ENCODE data around the gene TKT. TPM values are rescaled to one million over a fixed set of nuclear protein-coding genes. Genes with fewer than 3 reads are reported as not detected.

Gene TKT
- total and polyA plus RNA-seq, 2 of the 4 experiments (the other 2 are of a cell fraction) = 280 to 349 TPM

GRCh38 chr3:53256704-53257055 is 858 bp upstream of the TKT start:
- Histone ChIP-seq H4K8ac (ENCODE audit: low read depth in 2 of 2, low read length in 2 of 2) (no peak overlapping the region), H2AK9ac (replicated peaks; ENCODE audit: low read depth, low read length, poor library complexity) (no peak overlapping the region), H3K4me3 (ENCODE audit: insufficient read depth, low read depth, low read length) (no peak overlapping the region), H3K27me3 (ENCODE audit: control insufficient read depth, insufficient read depth, low read length) (no peaks in the 10 kb centered on the region), H4K20me1 (ENCODE audit: insufficient read depth, low read length) (peaks cover 41% of the 10 kb centered on the region), H3K27ac (ENCODE audit: insufficient read depth, low read length) (no peak overlapping the region), H3K9ac (ENCODE audit: low read depth, low read length) (no peak overlapping the region), H3K4ac (ENCODE audit: low read depth, low read length) (no peak overlapping the region), H3K36me3 (ENCODE audit: control insufficient read depth, insufficient read depth, low read length) (peaks cover 3% of the 10 kb centered on the region; the same call in 1 of the 2 replicates), H2AFZ (replicated peaks; ENCODE audit: low read length, poor library complexity) (no peak overlapping the region), H2BK5ac (ENCODE audit: low read depth, low read length, poor library complexity, severe bottlenecking) (no peak overlapping the region), H3K4me2 (ENCODE audit: low read depth, low read length) (no peak overlapping the region), H2BK15ac (ENCODE audit: low read depth, low read length) (no peak overlapping the region), H2BK20ac (ENCODE audit: low read depth, low read length) (no peak overlapping the region), H3K18ac (ENCODE audit: low read depth, low read length) (no peak overlapping the region), H3K14ac (replicated peaks; ENCODE audit: low read depth, low read length) (no peak overlapping the region), H3K4me1 (ENCODE audit: control insufficient read depth, insufficient read depth, low read length) (peaks cover 8% of the 10 kb centered on the region), H3K23ac (ENCODE audit: low read depth, low read length) (no peak overlapping the region), H3K9me1 (ENCODE audit: insufficient read depth, low read length) (peaks cover 16% of the 10 kb centered on the region), H4K91ac (ENCODE audit: insufficient read depth, low read depth, low read length) (no peak overlapping the region), H3K56ac (ENCODE audit: extremely low read depth, insufficient read depth, low read length) (no peak overlapping the region), H4K5ac (ENCODE audit: low read depth, low read length) (no peak overlapping the region), H2BK120ac (ENCODE audit: low read depth, low read length) (peak overlapping the region; percentile 23; the same call in 1 of the 2 replicates), H3K79me1 (ENCODE audit: low read depth in 1 of 2, low read length in 2 of 2) (peaks cover 0 to 24% of the 10 kb centered on the region in 2 experiments; a peak in 3 of 4 replicates), H3K9me3 (ENCODE audit: control insufficient read depth, insufficient read depth, low read length) (no peaks in the 10 kb centered on the region), H2AK5ac (ENCODE audit: low read depth, low read length) (peak overlapping the region; percentile 75; the same call in 1 of the 2 replicates)
- POLR2A ChIA-PET (ENCODE audit: unreplicated experiment) = no interaction called here
- TF ChIP-seq MAZ (IDR thresholded peaks at IDR 0.05; ENCODE audit: borderline replicate concordance, low read depth, low read length) (no peak), POLR2A (IDR thresholded peaks at IDR 0.05; ENCODE audit: low read depth, low read length) (no peak), RFX5 (IDR thresholded peaks at IDR 0.05; ENCODE audit: low read depth, low read length) (no peak), SMC3 (IDR thresholded peaks at IDR 0.05; ENCODE audit: low read depth, low read length) (no peak), FOS (IDR thresholded peaks at IDR 0.05; ENCODE audit: low read depth, low read length) (no peak), RCOR1 (IDR thresholded peaks at IDR 0.05; ENCODE audit: insufficient replicate concordance, low read length) (no peak), ELK1 (IDR thresholded peaks at IDR 0.05; ENCODE audit: borderline replicate concordance, low read depth, low read length) (no peak), NFE2L2 (IDR thresholded peaks at IDR 0.05; ENCODE audit: low read depth, low read length) (no peak), MAFK (IDR thresholded peaks at IDR 0.05; ENCODE audit: low read depth, low read length) (no peak), CHD1 (IDR thresholded peaks at IDR 0.05; ENCODE audit: low read depth, low read length) (no peak), CEBPB (IDR thresholded peaks at IDR 0.05; ENCODE audit: low read depth, low read length) (no peak), RAD21 (IDR thresholded peaks at IDR 0.05; ENCODE audit: low read length) (no peak), CTCF (conservative IDR thresholded peaks at IDR 0.05; ENCODE audit: low read depth, low read length) (no peak), USF2 (IDR thresholded peaks at IDR 0.05; ENCODE audit: low read depth, low read length) (no peak), BHLHE40 (IDR thresholded peaks at IDR 0.05; ENCODE audit: low read depth, low read length) (no peak), MXI1 (IDR thresholded peaks at IDR 0.05; ENCODE audit: borderline replicate concordance, low read depth, low read length) (no peak)
- CTCF ChIA-PET = no interaction called here
- no TSS peak for BruUV-seq (replicated peaks)
- dilution Hi-C loops (cut with HindIII; ENCODE audit: low sequenced_read_pairs, unreplicated experiment) = no loop called here
- WGBS, 2 experiments (ENCODE audit: extremely low coverage in 2 of 2, insufficient read length in 1 of 2) = 100% methylated on average over 1 of the region's 5 CpGs; no CpG with 5 or more reads in 1 of the 2 experiments
- in situ Hi-C loops (cut with MboI; ENCODE audit: low sequenced_read_pairs) = no loop called here
- ATAC-seq (ENCODE audit: low read depth) (no peak), DNase-seq (no peak)
- intact Hi-C loops (cut with micrococcal nuclease) = no loop called here

All from IMR-90 (cell line).